OCI-LY7 (cell line): ENCODE measurements around the gene CEACAM3. TPM values are rescaled to one million over a fixed set of nuclear protein-coding genes. Genes with fewer than 3 reads are reported as not detected.

Experiments used
- BruUV-seq: library from RNA; stranded (reverse); fragments of 400-500 nt; replicated peaks from 2 replicates; lab custom pipeline; 2021; lab: Mats Ljungman, UMichigan
- CTCF ChIA-PET: fragments of 300-600 bp; sonication (Branson Sonifier 250); formaldehyde crosslinking; loops from one replicate; lab custom pipeline; 2022; ENCODE audit warnings: antibody characterized with exemption; ENCODE audit not compliant: unreplicated experiment; lab: Charles Lee
- POLR2A ChIA-PET: fragments of 300-600 bp; sonication (Branson Sonifier 250); formaldehyde crosslinking; loops from one replicate; lab custom pipeline; 2022; ENCODE audit warnings: antibody characterized with exemption; lab: Charles Lee
- DNase-seq: peaks from one replicate; pipeline ENCODE4 v3.0.0-alpha.2; 2015; ENCODE audit warnings: low spot score
- H2AFZ ChIP-seq: fragments of 200-600 bp; sonication (generic), shearing (Covaris generic); 2 replicates; pipeline ENCODE4 v1.6.1; 2014; ENCODE audit warnings: mild to moderate bottlenecking, antibody characterized with exemption, low read length, moderate library complexity
- H3K27ac ChIP-seq: fragments of 200-600 bp; sonication (generic); 2 replicates; pipeline ENCODE4 v1.5.1; 2014; ENCODE audit warnings: mixed run types, low read depth, mild to moderate bottlenecking, moderate library complexity, low read length, inconsistent platforms; ENCODE audit not compliant: poor library complexity, severe bottlenecking
- H3K36me3 ChIP-seq: fragments of 200-600 bp; sonication (generic); 2 replicates; pipeline ENCODE4 v1.6.1; 2014; ENCODE audit warnings: mild to moderate bottlenecking, antibody characterized with exemption, low read length, moderate library complexity, mixed read lengths; ENCODE audit not compliant: insufficient read depth
- H3K4me1 ChIP-seq: fragments of 200-600 bp; sonication (generic); 2 replicates; pipeline ENCODE4 v1.5.1; 2014; ENCODE audit warnings: mild to moderate bottlenecking, low read length; ENCODE audit not compliant: insufficient read depth, poor library complexity, severe bottlenecking
- H3K4me2 ChIP-seq: fragments of 200-600 bp; sonication (generic); 2 replicates; pipeline ENCODE4 v1.6.1; 2014; ENCODE audit warnings: mild to moderate bottlenecking, low read length
- H3K4me3 ChIP-seq: fragments of 200-600 bp; sonication (generic); 2 replicates; pipeline ENCODE4 v1.5.1; 2014; ENCODE audit warnings: mild to moderate bottlenecking, low read depth, low read length; ENCODE audit not compliant: poor library complexity, severe bottlenecking
- H3K79me2 ChIP-seq: fragments of 200-600 bp; sonication (generic); 2 replicates; pipeline ENCODE4 v1.6.1; 2016; ENCODE audit warnings: low read depth, mild to moderate bottlenecking, low read length, moderate library complexity, mixed read lengths; ENCODE audit not compliant: insufficient read depth
- H3K9me2 ChIP-seq: fragments of 200-600 bp; sonication (generic); 2 replicates; pipeline ENCODE4 v1.6.1; 2016; ENCODE audit warnings: mild to moderate bottlenecking, low read length, mixed read lengths; ENCODE audit not compliant: insufficient read depth
- H3K9me3 ChIP-seq: fragments of 200-600 bp; sonication (generic); 2 replicates; pipeline ENCODE4 v1.6.1; 2014; ENCODE audit warnings: mild to moderate bottlenecking, mixed run types, low read length, mixed read lengths
- H4K20me1 ChIP-seq: fragments of 200-600 bp; sonication (generic); 2 replicates; pipeline ENCODE4 v1.6.1; 2014; ENCODE audit warnings: mild to moderate bottlenecking, antibody characterized with exemption, low read length, moderate library complexity, mixed read lengths; ENCODE audit not compliant: insufficient read depth
- CTCF ChIP-seq: fragments of 200-600 bp; sonication (generic); conservative IDR thresholded peaks from 2 replicates; pipeline ENCODE4 v1.5.1; 2014; ENCODE audit warnings: mild to moderate bottlenecking, antibody characterized with exemption, low read length, moderate library complexity, mixed read lengths
- EZH2phosphoT487 ChIP-seq: fragments of 200-600 bp; sonication (generic); IDR thresholded peaks from 2 replicates; pipeline ENCODE4 v1.6.1; 2018; ENCODE audit warnings: low read depth, borderline replicate concordance, mild to moderate bottlenecking, mixed run types, antibody characterized with exemption, low read length, moderate library complexity, mixed read lengths
- intact Hi-C: fragments of 100-400 bp; cut with micrococcal nuclease; formaldehyde crosslinking; loops from one replicate; pipeline ENCODE4 v1.10.0; 2022; ENCODE audit not compliant: unreplicated experiment
- total RNA-seq, 2 experiments: library from RNA; depleted of rRNA in 1 of 2; stranded (reverse); fragments of >200 nt in 1 of 2; shearing (Covaris generic) in 1 of 2; gene quantifications; 2 replicates each; pipeline ENCODE4 v1.2.3, GENCODE V29; 2014 to 2022

Gene CEACAM3
- total RNA-seq, 2 experiments from 2014 or later = not detected

GRCh38 chr19:41792513-41793413, 3.6 kb upstream of the CEACAM3 start:
- no TSS peak for BruUV-seq
- H2AFZ ChIP-seq = no peak overlapping the region
- H3K27ac ChIP-seq = no peak overlapping the region
- DNase-seq = peak; percentile 78
- intact Hi-C loops = loop anchor here (1.0 to 10.0 kb wide), 2 partner anchors 29 to 162 kb away; partner anchors contain the start of gene RABAC1
- H3K4me1 ChIP-seq = no peaks in the 10 kb centered on the region
- CTCF ChIA-PET = interaction anchor here (0.7 to 1.3 kb wide), 3 partner anchors 12 to 178 kb away, joined by 3 to 6 read pairs (median 3); no protein-coding TSS in a partner anchor
- H3K9me2 ChIP-seq = no peaks in the 10 kb centered on the region
- H3K4me3 ChIP-seq = no peak overlapping the region
- no peak overlapping the region for H3K4me2 ChIP-seq
- H4K20me1 ChIP-seq = no peaks in the 10 kb centered on the region
- H3K9me3 ChIP-seq = no peaks in the 10 kb centered on the region
- H3K36me3 ChIP-seq = no peaks in the 10 kb centered on the region
- TF ChIP-seq CTCF (peak; percentile 98), EZH2phosphoT487 (no peak)
- H3K79me2 ChIP-seq = no peaks in the 10 kb centered on the region
- POLR2A ChIA-PET = interaction anchor here (0.5 to 0.6 kb wide), 2 partner anchors 44 to 150 kb away, joined by 3 to 4 read pairs; no protein-coding TSS in a partner anchor

GRCh38 chr19:41793414-41793727, 3.0 kb upstream of the CEACAM3 start:
- ChIA-PET POLR2A (interaction anchor here (0.6 kb wide), 1 partner anchor 150 kb away, joined by 3 read pairs; no protein-coding TSS in a partner anchor), CTCF (interaction anchor here (0.7 to 1.3 kb wide), 2 partner anchors 11 to 27 kb away, joined by 3 to 6 read pairs; no protein-coding TSS in a partner anchor)
- intact Hi-C loops = loop anchor here (1.0 to 10.0 kb wide), 2 partner anchors 28 to 161 kb away; partner anchors contain the start of gene RABAC1
- Histone ChIP-seq H3K9me3 (no peaks in the 10 kb centered on the region), H3K4me1 (peaks cover 2% of the 10 kb centered on the region), H3K36me3 (no peaks in the 10 kb centered on the region), H3K79me2 (no peaks in the 10 kb centered on the region), H4K20me1 (no peaks in the 10 kb centered on the region), H3K27ac (no peak overlapping the region), H3K4me3 (no peak overlapping the region), H3K4me2 (no peak overlapping the region), H3K9me2 (no peaks in the 10 kb centered on the region), H2AFZ (no peak overlapping the region)
- TF ChIP-seq EZH2phosphoT487 (no peak), CTCF (peak; percentile 58; the same call in 1 of the 2 replicates)
- no TSS peak for BruUV-seq
- DNase-seq = no peak
